Activated CD4-positive, alpha-beta memory T cell treated with anti-CD3 and anti-CD28 coated beads for 36 hours (primary cell): ENCODE measurements around the gene C1RL. TPM values are rescaled to one million over a fixed set of nuclear protein-coding genes. Genes with fewer than 3 reads are reported as not detected.

Experiments
- CTCF ChIA-PET: fragments of 350-600 bp; sonication (Branson Sonifier 250); formaldehyde crosslinking; loops from one replicate; lab custom pipeline; 2021; ENCODE audit warnings: antibody characterized with exemption, inconsistent platforms; lab: Charles Lee
- POLR2A ChIA-PET: fragments of 350-600 bp; sonication (Branson Sonifier 250); formaldehyde crosslinking; loops from one replicate; lab custom pipeline; 2021; ENCODE audit warnings: antibody characterized with exemption; lab: Charles Lee
- DNase-seq: peaks from one replicate; pipeline ENCODE4 v3.0.0-alpha.2; 2020
- H3K27ac Mint-ChIP-seq: one replicate; pipeline ENCODE4 v1.8.0; 2021; ENCODE audit warnings: mixed read lengths
- H3K27me3 Mint-ChIP-seq: one replicate; pipeline ENCODE4 v1.8.0; 2021; ENCODE audit warnings: mixed read lengths
- H3K36me3 Mint-ChIP-seq: one replicate; pipeline ENCODE4 v1.8.0; 2021; ENCODE audit warnings: mixed read lengths
- H3K4me1 Mint-ChIP-seq: one replicate; pipeline ENCODE4 v1.8.0; 2021; ENCODE audit warnings: low read depth, mixed read lengths
- H3K4me3 Mint-ChIP-seq: one replicate; pipeline ENCODE4 v1.8.0; 2021; ENCODE audit warnings: mild to moderate bottlenecking, mixed read lengths
- H3K9me3 Mint-ChIP-seq: one replicate; pipeline ENCODE4 v1.8.0; 2021; ENCODE audit warnings: mixed read lengths
- intact Hi-C: fragments of 100-400 bp; cut with micrococcal nuclease; formaldehyde crosslinking; loops from one replicate; pipeline ENCODE4 v1.15.1; 2023
- total RNA-seq, 2 experiments: library from RNA; stranded (reverse); gene quantifications; one replicate each; pipeline ENCODE4 v1.2.3, GENCODE V29; 2021

The C1RL gene
- total RNA-seq, 2 experiments from 2014 or later = 17.1 to 22.6 TPM

DNA sequence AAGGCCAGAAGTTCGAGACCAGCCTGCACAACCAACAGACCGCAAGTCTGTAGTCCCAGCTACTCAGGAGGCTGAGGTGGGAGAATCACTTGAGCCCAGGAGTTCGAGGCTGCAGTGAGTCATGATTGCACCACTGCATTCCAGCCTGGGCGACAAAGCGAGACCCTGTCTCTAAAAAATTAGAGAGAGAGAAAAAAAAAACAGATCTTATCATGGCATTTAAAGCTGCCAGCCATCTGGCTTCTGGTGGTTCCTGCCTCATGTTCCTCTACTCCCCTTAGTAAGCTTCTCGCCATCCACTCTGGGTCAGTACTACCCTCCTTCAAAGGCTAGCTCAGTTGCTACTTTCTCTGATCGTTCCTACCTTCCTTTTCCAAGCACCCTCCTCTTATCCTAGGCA, 37.2 kb upstream of the C1RL start:
- H3K4me1 Mint-ChIP-seq = peaks cover 6% of the 10 kb centered on the region
- H3K27me3 Mint-ChIP-seq = no peaks in the 10 kb centered on the region
- no peak overlapping the region for H3K4me3 Mint-ChIP-seq
- ChIA-PET CTCF (interaction anchor here (1.2 to 2.0 kb wide), 2 partner anchors 26 to 40 kb away, joined by 3 to 9 read pairs; no protein-coding TSS in a partner anchor), POLR2A (no interaction called here)
- no peaks in the 10 kb centered on the region for H3K9me3 Mint-ChIP-seq
- no peak overlapping the region for H3K27ac Mint-ChIP-seq
- intact Hi-C loops = no loop called here
- H3K36me3 Mint-ChIP-seq = peaks cover 24% of the 10 kb centered on the region
- DNase-seq = no peak

DNA sequence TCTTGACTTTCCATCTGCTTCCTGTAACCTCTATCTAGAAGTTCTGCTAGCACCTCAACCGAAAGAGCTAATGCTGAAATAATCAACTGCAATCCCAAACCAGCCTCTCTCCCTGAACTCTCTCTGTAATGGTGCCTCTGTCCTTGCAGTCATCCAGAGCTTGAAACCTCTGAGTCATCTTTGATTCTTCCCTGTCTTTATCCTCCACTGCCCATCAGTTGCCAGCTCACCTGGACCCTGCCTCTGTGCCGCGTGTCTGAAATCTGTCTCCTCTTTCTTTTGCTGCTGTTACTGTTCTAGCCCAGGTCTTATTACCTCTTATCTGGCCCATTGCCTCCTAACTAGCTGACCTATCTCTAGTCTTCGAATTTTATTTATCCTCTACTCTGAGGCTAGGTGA, 36.7 kb upstream of the C1RL start:
- Mint-ChIP-seq H3K36me3 (peaks cover 22% of the 10 kb centered on the region), H3K27me3 (no peaks in the 10 kb centered on the region), H3K9me3 (no peaks in the 10 kb centered on the region), H3K4me1 (peaks cover 6% of the 10 kb centered on the region), H3K4me3 (no peak overlapping the region), H3K27ac (no peak overlapping the region)
- CTCF ChIA-PET = interaction anchor here (1.2 to 2.0 kb wide), 2 partner anchors 27 to 41 kb away, joined by 3 to 9 read pairs; no protein-coding TSS in a partner anchor
- no peak for DNase-seq
- POLR2A ChIA-PET = no interaction called here
- intact Hi-C loops = no loop called here

DNA sequence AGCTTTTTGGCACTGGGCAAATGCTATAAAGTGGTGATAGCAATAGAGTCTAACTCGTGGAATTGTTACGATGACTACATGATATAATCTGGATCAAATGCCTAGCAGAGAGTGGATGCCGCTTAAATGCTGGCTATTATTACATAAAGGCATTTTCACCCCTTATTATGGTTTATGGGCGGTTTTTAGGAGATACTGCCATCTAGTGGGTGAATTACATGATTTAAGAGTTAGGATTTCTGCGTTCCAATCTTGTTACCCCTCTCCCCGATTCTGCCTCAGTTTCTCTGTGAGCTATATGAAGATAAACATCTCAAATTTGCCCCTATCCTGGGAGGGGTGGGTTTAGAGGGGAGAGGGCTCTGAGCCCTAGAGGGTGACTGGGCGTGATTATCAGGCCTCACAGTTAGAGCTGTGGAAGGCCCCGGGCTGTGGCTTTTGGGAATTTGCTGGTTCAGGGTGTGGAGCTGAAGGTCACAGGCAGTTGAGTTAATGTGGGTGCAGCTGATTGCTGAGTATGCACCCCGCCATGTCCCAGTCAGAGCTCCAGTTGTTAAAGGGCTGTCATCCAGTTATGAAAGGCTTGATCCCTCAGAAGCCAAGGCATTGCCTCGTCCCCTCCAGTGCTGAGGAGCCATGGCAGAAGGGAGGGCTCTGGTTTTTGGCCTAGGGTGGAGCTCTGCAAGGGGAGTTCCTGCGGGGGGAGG, 35.6 kb upstream of the C1RL start:
- DNase-seq = no peak
- Mint-ChIP-seq H3K27me3 (no peaks in the 10 kb centered on the region), H3K4me1 (peaks cover 6% of the 10 kb centered on the region), H3K27ac (no peak overlapping the region), H3K36me3 (peaks cover 19% of the 10 kb centered on the region), H3K4me3 (no peak overlapping the region), H3K9me3 (no peaks in the 10 kb centered on the region)
- CTCF ChIA-PET = interaction anchor here (0.7 to 2.0 kb wide), 18 partner anchors 9 to 493 kb away, joined by 3 to 9 read pairs (median 4); no protein-coding TSS in a partner anchor
- intact Hi-C loops = no loop called here
- POLR2A ChIA-PET = no interaction called here

DNA sequence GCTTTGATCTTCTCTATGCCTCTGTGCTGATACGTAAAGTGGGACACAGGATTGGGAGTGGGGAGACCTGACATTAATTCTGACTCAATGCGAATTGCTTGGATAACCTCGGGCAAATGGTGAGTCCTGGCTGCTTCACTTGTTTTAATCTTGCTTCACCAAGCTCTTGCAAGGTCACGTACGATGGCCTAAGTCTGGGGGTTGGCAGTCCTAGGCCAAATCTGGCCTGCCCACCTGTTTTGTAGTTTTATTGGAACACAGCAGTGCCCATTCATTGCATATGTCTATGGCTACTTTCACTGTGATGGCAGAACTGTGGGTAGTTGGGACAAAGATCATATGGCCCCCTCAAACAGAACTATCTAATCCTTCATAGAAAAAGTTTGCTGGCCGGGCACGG, 34.5 kb upstream of the C1RL start:
- Mint-ChIP-seq H3K4me1 (peaks cover 6% of the 10 kb centered on the region), H3K4me3 (no peak overlapping the region), H3K9me3 (no peaks in the 10 kb centered on the region), H3K27me3 (no peaks in the 10 kb centered on the region), H3K36me3 (peaks cover 23% of the 10 kb centered on the region), H3K27ac (no peak overlapping the region)
- intact Hi-C loops = no loop called here
- ChIA-PET POLR2A (no interaction called here), CTCF (interaction anchor here (0.9 to 2.3 kb wide), 10 partner anchors 10 to 494 kb away, joined by 3 to 10 read pairs (median 4); no protein-coding TSS in a partner anchor)
- no peak for DNase-seq

DNA sequence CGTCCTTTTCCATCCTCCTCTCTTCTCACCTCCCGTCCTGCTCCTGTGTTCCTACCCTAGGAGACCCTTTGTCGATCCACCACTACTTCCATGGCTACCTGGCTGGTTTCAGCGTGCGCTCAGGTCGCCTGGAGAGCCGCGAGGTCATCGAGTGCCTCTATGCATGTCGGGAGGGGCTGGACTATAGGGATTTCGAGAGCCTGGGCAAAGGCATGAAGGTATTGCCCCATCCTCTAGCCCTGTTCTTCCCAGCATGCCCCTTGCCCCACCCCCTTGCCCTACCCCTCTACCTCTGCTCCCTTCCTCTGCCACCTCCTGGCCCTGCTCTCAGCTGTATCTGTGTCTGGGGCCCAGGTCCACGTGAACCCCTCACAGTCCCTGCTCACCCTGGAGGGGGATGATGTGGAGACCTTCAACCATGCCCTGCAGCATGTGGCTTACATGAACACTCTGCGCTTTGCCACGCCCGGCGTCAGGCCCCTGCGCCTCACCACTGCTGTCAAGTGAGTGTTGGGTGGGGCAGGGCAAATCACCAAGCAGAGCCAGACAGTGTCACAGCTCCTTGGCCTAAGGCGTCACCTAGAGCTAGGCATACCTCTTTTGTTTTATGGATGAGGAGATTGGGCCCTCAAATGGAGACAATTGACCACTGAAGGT, 33.9 kb upstream of the C1RL start:
- H3K4me1 Mint-ChIP-seq = peaks cover 6% of the 10 kb centered on the region
- H3K27me3 Mint-ChIP-seq = no peaks in the 10 kb centered on the region
- ChIA-PET POLR2A (interaction anchor here (0.7 kb wide), 1 partner anchor 125 kb away, joined by 3 read pairs; the partner anchor contains the start of gene LPCAT3), CTCF (interaction anchor here (1.0 to 2.3 kb wide), 7 partner anchors 11 to 495 kb away, joined by 3 to 10 read pairs (median 4); no protein-coding TSS in a partner anchor)
- H3K9me3 Mint-ChIP-seq = no peaks in the 10 kb centered on the region
- no peak for DNase-seq
- H3K4me3 Mint-ChIP-seq = no peak overlapping the region
- H3K36me3 Mint-ChIP-seq = peaks cover 24% of the 10 kb centered on the region
- intact Hi-C loops = loop anchor here (1.0 kb wide), 1 partner anchor 45 kb away; no protein-coding TSS in a partner anchor
- no peak overlapping the region for H3K27ac Mint-ChIP-seq

DNA sequence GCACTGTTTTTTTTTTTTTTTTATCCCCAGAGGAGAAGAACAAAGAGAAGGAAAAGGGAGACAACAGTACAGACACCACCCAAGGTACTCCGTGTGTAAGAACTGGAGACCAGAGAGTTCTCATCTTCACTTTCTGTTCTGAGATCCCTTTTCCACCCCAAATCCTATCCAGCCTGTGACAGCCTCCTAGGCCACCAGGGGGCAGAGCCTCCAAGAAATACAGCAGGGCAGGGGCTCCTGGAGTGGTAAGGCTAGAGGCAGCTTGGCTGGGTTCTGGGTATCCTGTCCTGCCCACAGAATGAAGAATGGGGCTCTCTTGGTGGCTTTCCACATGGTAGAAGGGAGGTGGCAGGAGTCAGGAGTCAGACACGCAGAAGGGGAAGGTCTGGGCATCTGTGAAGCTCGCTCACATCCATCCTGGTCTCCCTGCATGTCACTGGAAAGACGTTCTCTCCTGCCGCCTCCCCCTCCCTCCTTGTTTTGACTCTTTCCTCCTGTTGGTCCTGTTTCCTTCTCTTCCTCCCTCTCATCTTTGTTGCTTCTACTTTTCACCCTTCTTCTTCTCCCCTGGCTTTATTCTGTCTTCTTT, 33.1 kb upstream of the C1RL start:
- peaks cover 26% of the 10 kb centered on the region for H3K36me3 Mint-ChIP-seq

DNA sequence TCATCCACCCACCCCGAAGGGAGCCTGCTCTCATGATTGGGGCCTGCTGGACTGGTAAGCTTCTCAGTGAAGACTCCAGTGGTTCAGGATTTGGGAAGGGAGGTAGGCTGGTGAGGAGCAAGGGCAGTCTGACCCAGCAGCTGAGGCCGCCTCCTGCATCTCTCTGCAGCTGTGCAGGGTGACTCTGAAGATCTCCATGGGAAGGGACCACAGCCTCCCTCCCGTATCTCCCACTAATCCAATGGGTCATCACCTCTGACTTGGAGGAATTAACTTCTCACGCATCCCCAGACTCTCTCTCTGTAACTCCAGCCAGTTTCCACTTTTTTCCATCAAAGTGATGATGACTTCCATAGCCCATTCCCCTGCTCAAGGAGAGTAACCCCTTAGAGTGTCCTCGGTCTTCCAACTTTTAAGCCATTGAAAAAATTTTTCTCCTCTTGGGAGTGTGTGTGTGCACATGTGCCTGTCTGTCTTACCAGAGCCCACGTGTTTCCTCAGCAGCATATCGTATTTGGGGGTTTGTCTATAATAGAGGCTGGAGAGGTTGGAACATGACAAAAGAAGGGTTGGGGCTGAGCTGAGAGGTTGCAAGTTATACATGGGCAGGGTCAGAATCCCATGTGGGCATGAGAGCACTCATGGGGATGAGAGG, 32.5 kb upstream of the C1RL start:
- Mint-ChIP-seq H3K4me3 (no peak overlapping the region), H3K4me1 (peaks cover 6% of the 10 kb centered on the region), H3K27me3 (no peaks in the 10 kb centered on the region), H3K9me3 (no peaks in the 10 kb centered on the region), H3K27ac (no peak overlapping the region), H3K36me3 (peaks cover 24% of the 10 kb centered on the region)
- DNase-seq = no peak
- CTCF ChIA-PET = interaction anchor here (1.0 to 2.3 kb wide), 6 partner anchors 13 to 496 kb away, joined by 3 to 10 read pairs (median 6); no protein-coding TSS in a partner anchor
- intact Hi-C loops = loop anchor here (1.0 kb wide), 1 partner anchor 47 kb away; no protein-coding TSS in a partner anchor
- POLR2A ChIA-PET = interaction anchor here (0.6 kb wide), 1 partner anchor 443 kb away, joined by 4 read pairs; no protein-coding TSS in a partner anchor

More for the DNA sequence above, 33.1 kb upstream of the C1RL start:
- CTCF ChIA-PET = interaction anchor here (1.0 to 2.3 kb wide), 5 partner anchors 12 to 496 kb away, joined by 4 to 10 read pairs (median 7); no protein-coding TSS in a partner anchor
- no peaks in the 10 kb centered on the region for H3K9me3 Mint-ChIP-seq
- POLR2A ChIA-PET = interaction anchor here (0.6 to 0.7 kb wide), 2 partner anchors 124 to 443 kb away, joined by 3 to 4 read pairs; partner anchors contain the start of gene LPCAT3
- H3K4me1 Mint-ChIP-seq = peaks cover 6% of the 10 kb centered on the region
- peak; percentile 70 for DNase-seq
- intact Hi-C loops = loop anchor here (1.0 kb wide), 1 partner anchor 46 kb away; no protein-coding TSS in a partner anchor
- H3K27ac Mint-ChIP-seq = no peak overlapping the region
- H3K4me3 Mint-ChIP-seq = no peak overlapping the region
- H3K27me3 Mint-ChIP-seq = no peaks in the 10 kb centered on the region

DNA sequence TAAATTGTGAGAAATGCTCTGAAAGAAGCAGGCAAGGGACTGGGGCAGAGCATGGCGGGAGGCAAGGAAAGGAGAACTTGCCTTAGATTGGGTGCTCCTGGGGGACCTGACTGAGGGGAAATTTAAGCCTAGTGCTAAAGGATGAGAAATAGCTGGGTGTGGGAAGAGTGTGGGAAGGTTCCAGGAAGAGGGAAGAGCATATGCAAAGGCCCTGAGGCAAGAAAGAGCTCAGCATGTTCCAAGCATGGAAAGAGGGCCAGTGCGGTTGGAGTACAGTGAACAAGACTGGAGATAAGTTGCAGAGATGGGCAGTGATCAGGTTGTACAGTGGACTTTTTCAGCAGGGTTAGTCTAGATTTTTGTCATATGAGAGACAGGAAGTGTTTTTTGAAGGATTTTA, 30.2 kb upstream of the C1RL start:
- Mint-ChIP-seq H3K9me3 (no peaks in the 10 kb centered on the region), H3K36me3 (peaks cover 29% of the 10 kb centered on the region), H3K4me1 (peaks cover 6% of the 10 kb centered on the region), H3K27me3 (no peaks in the 10 kb centered on the region), H3K4me3 (no peak overlapping the region), H3K27ac (no peak overlapping the region)
- DNase-seq = no peak
- ChIA-PET POLR2A (no interaction called here), CTCF (interaction anchor here (0.9 kb wide), 1 partner anchor 30 kb away, joined by 3 read pairs; no protein-coding TSS in a partner anchor)
- intact Hi-C loops = no loop called here

DNA sequence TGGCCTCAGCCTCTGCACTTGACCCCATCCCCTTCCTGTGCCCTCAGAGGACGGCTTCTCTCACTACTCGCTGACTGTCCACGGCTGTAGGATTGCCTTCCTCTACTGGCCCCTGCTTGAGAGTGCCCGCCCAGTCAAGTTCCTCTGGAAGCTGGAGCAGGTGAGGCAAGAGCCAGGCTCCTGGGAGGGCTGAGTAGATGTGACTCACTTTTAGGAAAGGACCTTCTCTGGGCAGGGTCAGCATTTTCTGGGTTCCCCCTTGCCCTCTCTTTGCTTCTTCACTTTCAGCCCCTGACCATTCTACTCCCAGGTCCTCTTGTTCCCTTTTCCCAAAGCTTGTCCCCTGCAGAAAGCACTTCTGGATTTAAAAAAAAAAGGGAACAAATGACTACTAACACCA, 28.9 kb upstream of the C1RL start:
- Mint-ChIP-seq H3K36me3 (peaks cover 29% of the 10 kb centered on the region), H3K4me1 (peaks cover 6% of the 10 kb centered on the region), H3K27ac (no peak overlapping the region), H3K27me3 (no peaks in the 10 kb centered on the region), H3K9me3 (no peaks in the 10 kb centered on the region), H3K4me3 (no peak overlapping the region)
- intact Hi-C loops = no loop called here
- ChIA-PET CTCF (interaction anchor here (0.7 kb wide), 1 partner anchor 488 kb away, joined by 3 read pairs; no protein-coding TSS in a partner anchor), POLR2A (no interaction called here)
- DNase-seq = no peak

DNA sequence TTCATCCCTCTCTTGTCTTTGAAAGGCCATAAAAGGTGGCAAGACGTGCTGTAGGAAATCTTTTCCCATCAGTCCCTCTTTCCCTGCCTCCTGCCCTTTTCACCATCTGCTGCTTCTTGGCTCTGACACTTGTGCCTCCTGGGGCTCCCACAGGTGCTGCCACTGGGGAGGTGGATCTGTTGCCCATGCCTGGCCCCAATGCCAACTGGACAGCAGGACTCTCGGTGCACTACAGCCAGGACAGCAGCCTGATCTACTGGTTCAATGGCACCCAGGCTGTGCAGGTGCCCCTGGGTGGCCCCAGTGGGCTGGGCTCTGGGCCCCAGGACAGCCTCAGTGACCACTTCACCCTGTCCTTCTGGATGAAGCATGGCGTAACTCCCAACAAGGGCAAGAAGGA, 27.7 kb upstream of the C1RL start:
- Mint-ChIP-seq H3K36me3 (peaks cover 26% of the 10 kb centered on the region), H3K4me1 (peaks cover 13% of the 10 kb centered on the region), H3K9me3 (no peaks in the 10 kb centered on the region), H3K27ac (no peak overlapping the region), H3K4me3 (no peak overlapping the region), H3K27me3 (no peaks in the 10 kb centered on the region)
- no peak for DNase-seq
- ChIA-PET POLR2A (no interaction called here), CTCF (no interaction called here)
- intact Hi-C loops = no loop called here

DNA sequence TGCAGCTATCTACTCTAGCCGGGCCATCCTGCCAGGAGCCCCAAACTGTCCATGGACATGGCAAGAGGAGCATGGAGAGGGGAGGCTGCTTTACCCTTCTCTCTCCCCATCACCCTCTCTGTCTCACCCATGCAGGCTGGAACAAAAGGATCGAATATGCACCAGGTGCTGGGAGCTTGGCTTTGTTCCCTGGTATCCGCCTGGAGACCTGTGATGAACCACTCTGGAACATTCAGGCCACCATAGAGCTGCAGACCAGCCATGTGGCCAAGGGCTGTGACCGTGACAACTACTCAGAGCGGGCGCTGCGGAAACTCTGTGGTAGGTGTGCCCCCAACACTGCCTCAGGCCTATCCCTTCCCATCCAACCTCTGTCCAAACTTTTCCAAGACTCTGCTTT, 27.1 kb upstream of the C1RL start:
- POLR2A ChIA-PET = no interaction called here
- H3K36me3 Mint-ChIP-seq = peaks cover 22% of the 10 kb centered on the region
- H3K27ac Mint-ChIP-seq = no peak overlapping the region
- H3K4me3 Mint-ChIP-seq = no peak overlapping the region
- DNase-seq = no peak
- H3K9me3 Mint-ChIP-seq = no peaks in the 10 kb centered on the region
- intact Hi-C loops = no loop called here
- peaks cover 17% of the 10 kb centered on the region for H3K4me1 Mint-ChIP-seq
- no peaks in the 10 kb centered on the region for H3K27me3 Mint-ChIP-seq
- CTCF ChIA-PET = no interaction called here
